Measurements from ENCODE around the gene NUFIP1.

DNA sequence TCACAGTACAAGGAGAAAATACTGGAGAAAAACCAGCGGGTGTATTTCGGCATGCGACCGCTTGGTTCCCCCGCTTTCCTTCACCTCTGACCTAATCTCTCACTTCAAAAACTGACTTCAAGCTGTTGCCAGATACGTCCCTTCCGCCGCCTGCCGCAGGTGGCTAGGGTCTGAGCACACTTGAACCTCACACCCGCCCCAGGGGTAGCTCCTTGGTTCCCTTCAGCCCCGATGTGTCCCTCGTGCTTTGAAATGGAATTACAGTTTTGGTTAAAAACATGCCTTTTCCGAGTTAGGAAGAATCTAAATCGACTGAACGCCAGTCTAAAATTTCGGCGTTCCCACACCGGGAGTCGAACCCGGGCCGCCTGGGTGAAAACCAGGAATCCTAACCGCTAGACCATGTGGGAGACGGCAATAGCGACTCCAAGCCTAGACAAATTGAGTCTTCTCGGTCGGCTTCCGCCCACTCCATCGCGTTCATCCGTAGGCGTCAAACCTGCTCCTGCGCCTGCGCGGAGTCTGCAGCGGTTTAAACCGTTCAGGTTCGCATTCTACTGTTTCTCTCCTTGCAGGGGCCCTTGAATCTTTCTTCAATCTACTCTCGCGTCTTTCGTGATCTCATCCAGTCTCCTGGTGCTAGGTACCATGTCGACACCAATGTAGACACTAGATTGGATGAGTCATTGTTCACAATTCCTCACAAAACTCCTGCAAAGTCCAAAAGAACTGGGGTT lies 71.5 kb downstream of the NUFIP1 start:
- no peak for TF ChIP-seq SP1 (IDR thresholded peaks at IDR 0.05; ENCODE audit: low read depth)
- peak; percentile 2 for TF ChIP-seq YY1 (IDR thresholded peaks at IDR 0.05; ENCODE audit: extremely low read depth, insufficient replicate concordance, low read depth, low read length)
- TF ChIP-seq POLR2A (IDR thresholded peaks at IDR 0.05; ENCODE audit: borderline replicate concordance, extremely low read depth, insufficient read depth, insufficient read length): peak; percentile 24
- no peak for TF ChIP-seq EZH2 (IDR thresholded peaks at IDR 0.05)
- TF ChIP-seq, protein P1, sequence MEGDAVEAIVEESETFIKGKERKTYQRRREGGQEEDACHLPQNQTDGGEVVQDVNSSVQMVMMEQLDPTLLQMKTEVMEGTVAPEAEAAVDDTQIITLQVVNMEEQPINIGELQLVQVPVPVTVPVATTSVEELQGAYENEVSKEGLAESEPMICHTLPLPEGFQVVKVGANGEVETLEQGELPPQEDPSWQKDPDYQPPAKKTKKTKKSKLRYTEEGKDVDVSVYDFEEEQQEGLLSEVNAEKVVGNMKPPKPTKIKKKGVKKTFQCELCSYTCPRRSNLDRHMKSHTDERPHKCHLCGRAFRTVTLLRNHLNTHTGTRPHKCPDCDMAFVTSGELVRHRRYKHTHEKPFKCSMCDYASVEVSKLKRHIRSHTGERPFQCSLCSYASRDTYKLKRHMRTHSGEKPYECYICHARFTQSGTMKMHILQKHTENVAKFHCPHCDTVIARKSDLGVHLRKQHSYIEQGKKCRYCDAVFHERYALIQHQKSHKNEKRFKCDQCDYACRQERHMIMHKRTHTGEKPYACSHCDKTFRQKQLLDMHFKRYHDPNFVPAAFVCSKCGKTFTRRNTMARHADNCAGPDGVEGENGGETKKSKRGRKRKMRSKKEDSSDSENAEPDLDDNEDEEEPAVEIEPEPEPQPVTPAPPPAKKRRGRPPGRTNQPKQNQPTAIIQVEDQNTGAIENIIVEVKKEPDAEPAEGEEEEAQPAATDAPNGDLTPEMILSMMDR (IDR thresholded peaks at IDR 0.05 in 2 of 3, conservative IDR thresholded peaks at IDR 0.05 in 1 of 3; ENCODE audit: borderline replicate concordance in 1 of 3, insufficient read depth in 1 of 3, low read depth in 2 of 3, low read length in 2 of 3): peak in 2 of 3 experiments; percentile 26 to 46; a peak in 2 of 6 replicates
- TF ChIP-seq ZNF274 (IDR thresholded peaks at IDR 0.05; ENCODE audit: low read depth, low read length): no peak
- no peak for TF ChIP-seq RAD21 (IDR thresholded peaks at IDR 0.05; ENCODE audit: low read depth)
- no peak for TF ChIP-seq FOSL1 (IDR thresholded peaks at IDR 0.05; ENCODE audit: low read depth)
- TF ChIP-seq SIN3A (IDR thresholded peaks at IDR 0.05; ENCODE audit: low read depth): no peak
- TF ChIP-seq, protein P2, sequence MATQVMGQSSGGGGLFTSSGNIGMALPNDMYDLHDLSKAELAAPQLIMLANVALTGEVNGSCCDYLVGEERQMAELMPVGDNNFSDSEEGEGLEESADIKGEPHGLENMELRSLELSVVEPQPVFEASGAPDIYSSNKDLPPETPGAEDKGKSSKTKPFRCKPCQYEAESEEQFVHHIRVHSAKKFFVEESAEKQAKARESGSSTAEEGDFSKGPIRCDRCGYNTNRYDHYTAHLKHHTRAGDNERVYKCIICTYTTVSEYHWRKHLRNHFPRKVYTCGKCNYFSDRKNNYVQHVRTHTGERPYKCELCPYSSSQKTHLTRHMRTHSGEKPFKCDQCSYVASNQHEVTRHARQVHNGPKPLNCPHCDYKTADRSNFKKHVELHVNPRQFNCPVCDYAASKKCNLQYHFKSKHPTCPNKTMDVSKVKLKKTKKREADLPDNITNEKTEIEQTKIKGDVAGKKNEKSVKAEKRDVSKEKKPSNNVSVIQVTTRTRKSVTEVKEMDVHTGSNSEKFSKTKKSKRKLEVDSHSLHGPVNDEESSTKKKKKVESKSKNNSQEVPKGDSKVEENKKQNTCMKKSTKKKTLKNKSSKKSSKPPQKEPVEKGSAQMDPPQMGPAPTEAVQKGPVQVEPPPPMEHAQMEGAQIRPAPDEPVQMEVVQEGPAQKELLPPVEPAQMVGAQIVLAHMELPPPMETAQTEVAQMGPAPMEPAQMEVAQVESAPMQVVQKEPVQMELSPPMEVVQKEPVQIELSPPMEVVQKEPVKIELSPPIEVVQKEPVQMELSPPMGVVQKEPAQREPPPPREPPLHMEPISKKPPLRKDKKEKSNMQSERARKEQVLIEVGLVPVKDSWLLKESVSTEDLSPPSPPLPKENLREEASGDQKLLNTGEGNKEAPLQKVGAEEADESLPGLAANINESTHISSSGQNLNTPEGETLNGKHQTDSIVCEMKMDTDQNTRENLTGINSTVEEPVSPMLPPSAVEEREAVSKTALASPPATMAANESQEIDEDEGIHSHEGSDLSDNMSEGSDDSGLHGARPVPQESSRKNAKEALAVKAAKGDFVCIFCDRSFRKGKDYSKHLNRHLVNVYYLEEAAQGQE (IDR thresholded peaks at IDR 0.05; ENCODE audit: low read depth): no peak
- no peak; the same call in 1 of the 2 replicates for TF ChIP-seq POLR2AphosphoS5 (IDR thresholded peaks at IDR 0.05; ENCODE audit: low read depth, low read length)

Data from HCT116 (cell line).